ENCODE results near the gene FAT2. TPM values are rescaled to one million over a fixed set of nuclear protein-coding genes. Genes with fewer than 3 reads are reported as not detected.

FAT2 gene
- total RNA-seq, 1 experiment from 2014 or later, result 0.48 TPM

DNA sequence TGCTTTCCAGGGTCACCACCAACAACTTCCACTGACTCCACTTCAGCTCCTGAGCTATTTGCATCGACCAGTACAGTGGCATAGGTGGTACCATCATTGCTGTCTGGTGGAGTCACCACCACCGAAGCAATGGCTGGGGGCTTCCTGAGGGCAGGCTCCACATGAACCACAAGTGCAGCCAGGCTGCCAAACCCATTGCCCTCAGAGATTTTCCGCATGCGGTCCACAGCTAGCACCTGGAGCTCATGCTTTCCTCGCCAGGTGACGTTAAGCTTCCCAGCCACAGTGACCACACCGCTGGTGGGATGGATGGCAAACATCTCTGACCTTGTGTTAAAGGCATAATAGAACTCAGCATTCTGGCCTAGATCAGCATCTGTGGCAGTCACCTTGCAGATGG is 23.1 kb downstream of the FAT2 start:
- no peaks in the 10 kb centered on the region for H3K79me2 ChIP-seq (ENCODE audit: low read depth)
- TF ChIP-seq EZH2 (IDR thresholded peaks at IDR 0.05; ENCODE audit: low read depth), result no peak
- TF ChIP-seq, protein P1, sequence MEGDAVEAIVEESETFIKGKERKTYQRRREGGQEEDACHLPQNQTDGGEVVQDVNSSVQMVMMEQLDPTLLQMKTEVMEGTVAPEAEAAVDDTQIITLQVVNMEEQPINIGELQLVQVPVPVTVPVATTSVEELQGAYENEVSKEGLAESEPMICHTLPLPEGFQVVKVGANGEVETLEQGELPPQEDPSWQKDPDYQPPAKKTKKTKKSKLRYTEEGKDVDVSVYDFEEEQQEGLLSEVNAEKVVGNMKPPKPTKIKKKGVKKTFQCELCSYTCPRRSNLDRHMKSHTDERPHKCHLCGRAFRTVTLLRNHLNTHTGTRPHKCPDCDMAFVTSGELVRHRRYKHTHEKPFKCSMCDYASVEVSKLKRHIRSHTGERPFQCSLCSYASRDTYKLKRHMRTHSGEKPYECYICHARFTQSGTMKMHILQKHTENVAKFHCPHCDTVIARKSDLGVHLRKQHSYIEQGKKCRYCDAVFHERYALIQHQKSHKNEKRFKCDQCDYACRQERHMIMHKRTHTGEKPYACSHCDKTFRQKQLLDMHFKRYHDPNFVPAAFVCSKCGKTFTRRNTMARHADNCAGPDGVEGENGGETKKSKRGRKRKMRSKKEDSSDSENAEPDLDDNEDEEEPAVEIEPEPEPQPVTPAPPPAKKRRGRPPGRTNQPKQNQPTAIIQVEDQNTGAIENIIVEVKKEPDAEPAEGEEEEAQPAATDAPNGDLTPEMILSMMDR (conservative IDR thresholded peaks at IDR 0.05), result no peak
- H3K36me3 ChIP-seq (ENCODE audit: low read depth), result no peaks in the 10 kb centered on the region
- peaks cover 20% of the 10 kb centered on the region for H3K4me1 ChIP-seq (replicated peaks; ENCODE audit: insufficient read depth)
- intact Hi-C loops (cut with micrococcal nuclease; ENCODE audit: unreplicated experiment), result no loop called here
- no peak overlapping the region for H3K27ac ChIP-seq
- no TSS peak for BruUV-seq (replicated peaks)
- H2AFZ ChIP-seq, result no peak overlapping the region
- H3K9me2 ChIP-seq (ENCODE audit: insufficient read depth), result no peaks in the 10 kb centered on the region
- no peak for DNase-seq
- no peaks in the 10 kb centered on the region for H4K20me1 ChIP-seq (ENCODE audit: insufficient read depth)
- H3K9me3 ChIP-seq (ENCODE audit: insufficient read depth, low read depth), result no peaks in the 10 kb centered on the region
- CTCF ChIA-PET, result no interaction called here
- peaks cover 7% of the 10 kb centered on the region; the same call in 1 of the 2 replicates for H3K27me3 ChIP-seq (ENCODE audit: insufficient read depth, low read depth)
- no peaks in the 10 kb centered on the region; the same call in 1 of the 2 replicates for H3F3A ChIP-seq (ENCODE audit: insufficient read depth, low read depth)
- POLR2A ChIA-PET (ENCODE audit: unreplicated experiment), result no interaction called here
- H3K4me2 ChIP-seq, result no peak overlapping the region
- no peak overlapping the region for H3K4me3 ChIP-seq

DNA sequence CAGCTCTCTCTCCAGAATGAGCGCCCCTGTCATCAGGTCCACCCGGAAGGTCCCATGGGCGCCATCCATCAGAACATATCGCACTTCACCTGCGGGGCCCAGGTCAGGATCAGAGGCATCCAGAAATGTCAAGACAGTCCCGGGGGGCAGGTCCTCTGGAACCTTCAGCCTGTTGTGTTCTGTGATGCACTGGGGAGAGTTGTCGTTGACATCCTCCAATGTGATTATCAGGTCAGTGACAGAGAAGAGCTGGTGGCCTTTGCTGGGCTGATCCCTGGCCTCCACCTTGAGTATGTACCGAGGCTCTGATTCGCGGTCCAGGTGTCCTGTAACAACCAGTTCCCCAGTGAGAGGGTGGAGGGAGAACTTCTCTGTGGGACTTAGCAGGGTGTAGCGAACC is 25.2 kb downstream of the FAT2 start:
- no peak overlapping the region for H3K4me2 ChIP-seq
- no TSS peak for BruUV-seq (replicated peaks)
- no peaks in the 10 kb centered on the region for H3K36me3 ChIP-seq (ENCODE audit: low read depth)

DNA sequence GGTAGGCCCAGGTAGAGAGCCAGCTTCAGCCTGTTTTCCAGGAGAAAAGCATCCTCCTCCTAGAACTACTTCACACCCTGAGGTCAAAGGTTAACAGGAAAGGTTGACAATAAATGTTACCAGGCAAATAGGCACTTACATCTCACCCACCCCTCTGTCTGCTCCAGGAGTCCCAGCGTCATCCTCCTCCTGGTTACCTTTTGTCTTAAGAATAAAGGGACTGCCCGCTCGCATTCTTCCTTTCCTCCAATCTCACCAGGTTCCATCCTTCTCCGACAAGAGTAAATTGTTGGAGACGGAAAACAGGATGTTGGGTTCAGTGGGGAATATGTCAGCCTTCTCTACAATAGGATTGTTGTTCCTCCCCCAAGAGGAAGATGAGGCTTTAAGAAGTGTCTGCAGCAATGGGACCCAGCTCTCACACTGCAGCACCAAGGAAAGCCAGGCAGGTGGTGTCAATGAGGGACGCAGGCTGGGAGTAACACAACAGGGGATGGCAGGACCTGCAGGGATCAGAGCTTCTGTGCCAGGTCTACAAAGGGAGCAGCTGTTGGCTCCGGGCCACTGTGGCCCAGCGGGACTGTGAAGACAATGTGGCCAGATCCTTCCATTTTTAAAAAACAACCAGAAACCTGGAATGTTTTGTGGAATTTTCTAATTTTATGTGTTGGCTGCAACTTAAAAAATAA is 29.0 kb downstream of the FAT2 start:
- TF ChIP-seq, protein P1 (conservative IDR thresholded peaks at IDR 0.05), result no peak
- no peak for TF ChIP-seq EZH2 (IDR thresholded peaks at IDR 0.05; ENCODE audit: low read depth)
- ChIA-PET POLR2A (ENCODE audit: unreplicated experiment) (no interaction called here), CTCF (no interaction called here)
- Histone ChIP-seq H3K9me2 (ENCODE audit: insufficient read depth) (no peaks in the 10 kb centered on the region), H3K36me3 (ENCODE audit: low read depth) (no peaks in the 10 kb centered on the region), H3F3A (ENCODE audit: insufficient read depth, low read depth) (no peaks in the 10 kb centered on the region; the same call in 1 of the 2 replicates), H2AFZ (no peak overlapping the region), H3K4me3 (no peak overlapping the region), H3K27me3 (ENCODE audit: insufficient read depth, low read depth) (peaks cover 29% of the 10 kb centered on the region; the same call in 1 of the 2 replicates), H3K79me2 (ENCODE audit: low read depth) (no peaks in the 10 kb centered on the region), H4K20me1 (ENCODE audit: insufficient read depth) (no peaks in the 10 kb centered on the region), H3K9me3 (ENCODE audit: insufficient read depth, low read depth) (no peaks in the 10 kb centered on the region), H3K27ac (no peak overlapping the region), H3K4me1 (replicated peaks; ENCODE audit: insufficient read depth) (no peaks in the 10 kb centered on the region), H3K4me2 (no peak overlapping the region)
- no peak for DNase-seq
- BruUV-seq (replicated peaks), result no TSS peak
- intact Hi-C loops (cut with micrococcal nuclease; ENCODE audit: unreplicated experiment), result no loop called here

More for the DNA sequence above, 25.2 kb downstream of the FAT2 start:
- CTCF ChIA-PET, result no interaction called here
- Histone ChIP-seq H3K4me3 (no peak overlapping the region), H3F3A (ENCODE audit: insufficient read depth, low read depth) (no peaks in the 10 kb centered on the region; the same call in 1 of the 2 replicates), H4K20me1 (ENCODE audit: insufficient read depth) (no peaks in the 10 kb centered on the region), H3K27ac (no peak overlapping the region), H3K79me2 (ENCODE audit: low read depth) (no peaks in the 10 kb centered on the region), H3K27me3 (ENCODE audit: insufficient read depth, low read depth) (peaks cover 15% of the 10 kb centered on the region; the same call in 1 of the 2 replicates), H3K9me2 (ENCODE audit: insufficient read depth) (no peaks in the 10 kb centered on the region), H2AFZ (no peak overlapping the region), H3K4me1 (replicated peaks; ENCODE audit: insufficient read depth) (peaks cover 16% of the 10 kb centered on the region), H3K9me3 (ENCODE audit: insufficient read depth, low read depth) (no peaks in the 10 kb centered on the region)
- no peak for TF ChIP-seq EZH2 (IDR thresholded peaks at IDR 0.05; ENCODE audit: low read depth)
- intact Hi-C loops (cut with micrococcal nuclease; ENCODE audit: unreplicated experiment), result no loop called here
- DNase-seq, result no peak
- POLR2A ChIA-PET (ENCODE audit: unreplicated experiment), result no interaction called here

All from PC-9 (cell line).